HCT116 (cell line): ENCODE results near the gene A4GNT. TPM values are rescaled to one million over a fixed set of nuclear protein-coding genes. Genes with fewer than 3 reads are reported as not detected.

Experiments used
- ATAC-seq: fragments of 200-7000 bp; cut with Tn5 transposase; 2 replicates; pipeline ENCODE4 v1.9.1; 2020; ENCODE audit warnings: mild to moderate bottlenecking, moderate library complexity
- BruUV-seq: library from RNA; stranded (reverse); fragments of 400-500 nt; replicated peaks from 2 replicates; lab custom pipeline; 2021; lab: Mats Ljungman, UMichigan
- CTCF ChIA-PET: fragments of 300-600 bp; sonication (Branson Sonifier 250); formaldehyde crosslinking; loops from one replicate; lab custom pipeline; 2021; ENCODE audit warnings: antibody characterized with exemption; lab: Charles Lee
- POLR2A ChIA-PET: fragments of 300-600, 350-600 bp; sonication (Branson Sonifier 250); formaldehyde crosslinking; loops from one replicate; lab custom pipeline; 2021; ENCODE audit warnings: antibody characterized with exemption; lab: Charles Lee
- RAD21 ChIA-PET, 2 experiments: fragments of 300-600 bp; sonication (Branson Sonifier 250); formaldehyde crosslinking; loops; one replicate each; lab custom pipeline; 2023; ENCODE audit warnings: low total read pairs in 2 of 2; ENCODE audit not compliant: uncharacterized antibody in 2 of 2, unreplicated experiment in 2 of 2, low non-redundant PET in 1 of 2; lab: Charles Lee
- DNase-seq: peaks from one replicate; pipeline ENCODE4 v3.0.0-alpha.2; 2010; ENCODE audit warnings: low read depth, low spot score
- H2AFZ ChIP-seq: fragments of 200-600 bp; shearing (Covaris generic), sonication (generic); 2 replicates; pipeline ENCODE4 v1.6.1; 2017; ENCODE audit warnings: low read depth, mixed run types, mixed read lengths, antibody characterized with exemption, low read length; ENCODE audit not compliant: poor library complexity, severe bottlenecking
- H3K27ac ChIP-seq: 2 replicates; pipeline ENCODE4 v1.5.1; 2012; ENCODE audit warnings: low read depth, low read length
- H3K27me3 ChIP-seq: fragments of 200-600 bp; sonication (generic); 2 replicates; pipeline ENCODE4 v1.6.1; 2016; ENCODE audit warnings: mixed run types, low read length, mixed read lengths; ENCODE audit not compliant: insufficient read depth
- H3K36me3 ChIP-seq, 2 experiments: fragments of 200-500 bp in 1 of 2; fragments of 200-600 bp in 1 of 2; sonication (Bioruptor generic) in 1 of 2; sonication (generic) in 1 of 2; 2 replicates each; pipeline versions ENCODE4 v1.5.1 to v1.6.1; 2014 to 2016; ENCODE audit warnings: low read length in 2 of 2, inconsistent platforms in 1 of 2, mixed read lengths in 1 of 2, mixed run types in 1 of 2; ENCODE audit not compliant: insufficient read depth in 2 of 2, control insufficient read depth in 1 of 2
- H3K4me1 ChIP-seq, 2 experiments: fragments of 200-600 bp in 1 of 2; sonication (generic) in 1 of 2; 2 replicates each; pipeline versions ENCODE4 v1.5.1 to v1.6.1; 2012 to 2017; ENCODE audit warnings: low read length in 2 of 2, inconsistent platforms in 1 of 2, mild to moderate bottlenecking in 1 of 2, mixed read lengths in 1 of 2, mixed run types in 1 of 2, moderate library complexity in 1 of 2; ENCODE audit not compliant: insufficient read depth in 2 of 2, control insufficient read depth in 1 of 2
- H3K4me2 ChIP-seq: fragments of 200-600 bp; sonication (generic); 2 replicates; pipeline ENCODE4 v1.6.1; 2017; ENCODE audit warnings: mixed run types, low read length, mixed read lengths
- H3K4me3 ChIP-seq, 2 experiments: fragments of 200-600 bp in 1 of 2; sonication (generic) in 1 of 2; replicated peaks in 1 of 2; 2 replicates each; pipeline ENCODE4 v1.5.1; 2011 to 2016; ENCODE audit warnings: low read length in 2 of 2, control low read depth in 1 of 2, low read depth in 1 of 2, mild to moderate bottlenecking in 1 of 2, mixed read lengths in 1 of 2, mixed run types in 1 of 2
- H3K79me2 ChIP-seq: fragments of 200-600 bp; sonication (generic); 2 replicates; pipeline ENCODE4 v1.6.1; 2017; ENCODE audit warnings: mild to moderate bottlenecking, mixed run types, low read length, moderate library complexity, mixed read lengths; ENCODE audit not compliant: insufficient read depth
- H3K9ac ChIP-seq: fragments of 200-600 bp; sonication (generic); 2 replicates; pipeline ENCODE4 v1.6.1; 2016; ENCODE audit warnings: low read length, mixed read lengths
- H3K9me2 ChIP-seq: fragments of 200-600 bp; sonication (generic), shearing (Covaris generic); 2 replicates; pipeline ENCODE4 v1.6.1; 2017; ENCODE audit warnings: mixed run types, mild to moderate bottlenecking, moderate library complexity; ENCODE audit not compliant: insufficient read depth
- H3K9me3 ChIP-seq, 2 experiments: fragments of 200-500 bp in 1 of 2; fragments of 200-600 bp in 1 of 2; sonication (Bioruptor generic) in 1 of 2; sonication (generic) in 1 of 2; 2 replicates each; pipeline ENCODE4 v1.6.1; 2014 to 2017; ENCODE audit warnings: low read length in 2 of 2, mixed read lengths in 2 of 2, inconsistent platforms in 1 of 2, low read depth in 1 of 2, mild to moderate bottlenecking in 1 of 2, mixed run types in 1 of 2, moderate library complexity in 1 of 2; ENCODE audit not compliant: control insufficient read depth in 1 of 2, insufficient read depth in 1 of 2
- H4K20me1 ChIP-seq: fragments of 200-600 bp; sonication (generic), shearing (Covaris generic); 2 replicates; pipeline ENCODE4 v1.6.1; 2017; ENCODE audit warnings: mixed run types, mild to moderate bottlenecking, moderate library complexity; ENCODE audit not compliant: insufficient read depth
- ATF3 ChIP-seq: IDR thresholded peaks from 2 replicates; pipeline ENCODE4 v1.6.1; 2012
- CBX3 ChIP-seq: IDR thresholded peaks from 2 replicates; pipeline ENCODE4 v1.6.1; 2012; ENCODE audit warnings: low read depth
- CEBPB ChIP-seq: IDR thresholded peaks from 2 replicates; pipeline ENCODE4 v1.6.1; 2012; ENCODE audit warnings: low read depth
- EGR1 ChIP-seq: IDR thresholded peaks from 2 replicates; pipeline ENCODE4 v1.6.1; 2012; ENCODE audit warnings: low read depth
- ELF1 ChIP-seq: IDR thresholded peaks from 2 replicates; pipeline ENCODE4 v1.6.1; 2012; ENCODE audit warnings: low read depth, borderline replicate concordance
- FOSL1 ChIP-seq: IDR thresholded peaks from 2 replicates; pipeline ENCODE4 v1.6.1; 2012; ENCODE audit warnings: low read depth
- RAD21 ChIP-seq: IDR thresholded peaks from 2 replicates; pipeline ENCODE4 v1.6.1; 2012; ENCODE audit warnings: low read depth, mild to moderate bottlenecking
- SIN3A ChIP-seq: IDR thresholded peaks from 2 replicates; pipeline ENCODE4 v1.6.1; 2012; ENCODE audit warnings: low read depth
- SRF ChIP-seq: IDR thresholded peaks from 2 replicates; pipeline ENCODE4 v1.6.1; 2012; ENCODE audit warnings: low read depth
- ZBTB33 ChIP-seq: IDR thresholded peaks from 2 replicates; pipeline ENCODE4 v1.6.1; 2011; ENCODE audit warnings: mild to moderate bottlenecking, low read length, moderate library complexity; ENCODE audit not compliant: insufficient replicate concordance; ENCODE audit errors: extremely low read depth
- ZNF274 ChIP-seq: fragments of 200-500 bp; sonication (Bioruptor generic); IDR thresholded peaks from 2 replicates; pipeline ENCODE4 v1.6.1; 2014; ENCODE audit warnings: mild to moderate bottlenecking, low read depth, low read length, inconsistent platforms
- intact Hi-C: fragments of 100-400 bp; cut with micrococcal nuclease; formaldehyde crosslinking; loops from 2 replicates; pipeline ENCODE4 v1.10.0; 2022
- total RNA-seq: library from RNA; stranded (reverse); gene quantifications from one replicate; pipeline ENCODE4 v1.2.1, GENCODE V29; 2021; ENCODE audit not compliant: unreplicated experiment
- TF ChIP-seq, protein P1 (sequence below): IDR thresholded peaks from 2 replicates; pipeline ENCODE4 v1.6.1; 2012

The A4GNT gene
- total RNA-seq, 1 experiment from 2014 or later, result not detected

- H3K27me3 ChIP-seq, result no peaks in the 10 kb centered on the region
- no peaks in the 10 kb centered on the region for H3K36me3 ChIP-seq
- H3K4me3 ChIP-seq, result no peak overlapping the region
- no peaks in the 10 kb centered on the region for H3K9me3 ChIP-seq
- no peak overlapping the region for H3K9ac ChIP-seq
- no TSS peak for BruUV-seq
- 0 out of 2 replicates have a peak, but pooled peaks cover under 1% of the 10 kb centered on the region for H3K79me2 ChIP-seq
- no peak overlapping the region for H2AFZ ChIP-seq
- ChIA-PET POLR2A (no interaction called here), RAD21 (no interaction called here), CTCF (no interaction called here)
- no peak for ATAC-seq
- intact Hi-C loops, result no loop called here
- H3K4me1 ChIP-seq, result no peaks in the 10 kb centered on the region
- H3K9me2 ChIP-seq, result no peaks in the 10 kb centered on the region
- no peaks in the 10 kb centered on the region for H4K20me1 ChIP-seq
- H3K27ac ChIP-seq, result no peak overlapping the region
- no peak for TF ChIP-seq CEBPB
- no peak for TF ChIP-seq ATF3
- TF ChIP-seq ELF1, result no peak
- TF ChIP-seq SIN3A, result no peak
- no peak for TF ChIP-seq SRF
- H3K4me2 ChIP-seq, result no peak overlapping the region
- DNase-seq, result no peak
These were observed 26.6 kb downstream of the A4GNT start for GRCh38 chr3:138105598-138105997.

- BruUV-seq, result no TSS peak
- no peak for TF ChIP-seq FOSL1
- TF ChIP-seq CBX3, result no peak
- TF ChIP-seq SIN3A, result no peak
- no peak for TF ChIP-seq EGR1
- TF ChIP-seq, protein P1, sequence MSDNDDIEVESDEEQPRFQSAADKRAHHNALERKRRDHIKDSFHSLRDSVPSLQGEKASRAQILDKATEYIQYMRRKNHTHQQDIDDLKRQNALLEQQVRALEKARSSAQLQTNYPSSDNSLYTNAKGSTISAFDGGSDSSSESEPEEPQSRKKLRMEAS, result no peak
- TF ChIP-seq ZNF274, result no peak
- TF ChIP-seq RAD21, result no peak
- TF ChIP-seq ZBTB33, result no peak
- no peak for TF ChIP-seq CEBPB
- TF ChIP-seq, all 23 proteins: peak for 0
- ATAC-seq, result no peak
- Histone ChIP-seq H2AFZ (no peak overlapping the region), H3K36me3 (no peaks in the 10 kb centered on the region), H3K9me2 (no peaks in the 10 kb centered on the region), H3K4me2 (no peak overlapping the region), H4K20me1 (no peaks in the 10 kb centered on the region), H3K4me3 (no peak overlapping the region), H3K27me3 (no peaks in the 10 kb centered on the region), H3K27ac (no peak overlapping the region), H3K9ac (no peak overlapping the region), H3K4me1 (no peaks in the 10 kb centered on the region), H3K79me2 (no peaks in the 10 kb centered on the region), H3K9me3 (no peaks in the 10 kb centered on the region)
- CTCF ChIA-PET, result no interaction called here
- POLR2A ChIA-PET, result no interaction called here
- intact Hi-C loops, result no loop called here
- RAD21 ChIA-PET, result no interaction called here
- no peak for DNase-seq
These were observed 28.7 kb downstream of the A4GNT start for GRCh38 chr3:138103466-138103865.
